Colonic mucosa (tissue), 4 donors: Measurements from ENCODE around the gene NEIL1. TPM values are rescaled to one million over a fixed set of nuclear protein-coding genes. Genes with fewer than 3 reads are reported as not detected.
"Not testable (repeated sequence)": the region's sequence is repeated elsewhere in the genome, so short reads cannot be mapped to it uniquely, and the experiment has no call there.

Source experiments
- DNase-seq: peaks from one replicate; pipeline ENCODE4 v3.0.0-alpha.2; 2020
- H3K27ac ChIP-seq: fragments of 200-600 bp; one replicate; pipeline ENCODE4 v1.8.0; 2021
- H3K27me3 ChIP-seq: fragments of 200-600 bp; one replicate; pipeline ENCODE4 v1.8.0; 2021
- H3K36me3 ChIP-seq: fragments of 200-600 bp; one replicate; pipeline ENCODE4 v1.8.0; 2021
- H3K4me1 ChIP-seq: fragments of 200-600 bp; one replicate; pipeline ENCODE4 v1.8.0; 2021; ENCODE audit warnings: mild to moderate bottlenecking
- H3K4me3 ChIP-seq: fragments of 200-600 bp; one replicate; pipeline ENCODE4 v1.8.0; 2021
- H3K9ac ChIP-seq, 2 donors: one replicate each; pipeline ENCODE4 v1.7.0; 2013; ENCODE audit warnings: control low read depth in 2 of 2, low read depth in 2 of 2, low read length in 2 of 2
- H3K9me3 ChIP-seq: fragments of 200-600 bp; one replicate; pipeline ENCODE4 v1.8.0; 2021
- CTCF ChIP-seq: fragments of 200-600 bp; IDR thresholded peaks from one replicate; pipeline ENCODE4 v1.8.0; 2022; ENCODE audit warnings: antibody characterized with exemption, mild to moderate bottlenecking
- intact Hi-C: fragments of 100-400 bp; cut with DNase I; formaldehyde crosslinking; loops from one replicate; pipeline ENCODE4 v1.14.1; 2022
- total RNA-seq, 2 donors: library from RNA; stranded (reverse); fragmentation: NEBNext Ultra II Directional in 1 of 2; extraction: Animal tissue kit (Norgen Biotek cat#: 25700) in 1 of 2; gene quantifications; one replicate each; pipeline ENCODE4 v1.2.1, GENCODE V29; 2021
- donor health status: healthy.
- donor health status: DM: no; HTN: no; CAD: no.
- donor health status: DM: no; HTN: no; CAD: no.

The NEIL1 gene
- total RNA-seq, 2 donors from 2014 or later, result 34.1 to 39.6 TPM

GRCh38 chr15:75314552-75315290 lies 32.1 kb upstream of the NEIL1 start:
- TF ChIP-seq CTCF, result no peak
- Histone ChIP-seq H3K9me3 (no peaks in the 10 kb centered on the region), H3K4me1 (no peaks in the 10 kb centered on the region), H3K27ac (no peak overlapping the region), H3K27me3 (no peaks in the 10 kb centered on the region), H3K4me3 (no peak overlapping the region), H3K36me3 (no peaks in the 10 kb centered on the region), H3K9ac (no peak overlapping the region)
- no peak for DNase-seq
- intact Hi-C loops, result no loop called here

GRCh38 chr15:75319231-75319897 lies 27.5 kb upstream of the NEIL1 start:
- H3K9ac ChIP-seq, H3K27me3 ChIP-seq, H3K9me3 ChIP-seq, DNase-seq, H3K27ac ChIP-seq, H3K36me3 ChIP-seq, H3K4me1 ChIP-seq, H3K4me3 ChIP-seq, intact Hi-C loops: not testable (repeated sequence)

GRCh38 chr15:75321711-75322110 lies 25.1 kb upstream of the NEIL1 start:
- Histone ChIP-seq H3K9ac (no peak overlapping the region), H3K4me1 (no peaks in the 10 kb centered on the region), H3K27me3 (no peaks in the 10 kb centered on the region), H3K27ac (no peak overlapping the region), H3K9me3 (no peaks in the 10 kb centered on the region), H3K4me3 (no peak overlapping the region), H3K36me3 (no peaks in the 10 kb centered on the region)
- intact Hi-C loops, result no loop called here
- DNase-seq, result no peak
- no peak for TF ChIP-seq CTCF

DNA sequence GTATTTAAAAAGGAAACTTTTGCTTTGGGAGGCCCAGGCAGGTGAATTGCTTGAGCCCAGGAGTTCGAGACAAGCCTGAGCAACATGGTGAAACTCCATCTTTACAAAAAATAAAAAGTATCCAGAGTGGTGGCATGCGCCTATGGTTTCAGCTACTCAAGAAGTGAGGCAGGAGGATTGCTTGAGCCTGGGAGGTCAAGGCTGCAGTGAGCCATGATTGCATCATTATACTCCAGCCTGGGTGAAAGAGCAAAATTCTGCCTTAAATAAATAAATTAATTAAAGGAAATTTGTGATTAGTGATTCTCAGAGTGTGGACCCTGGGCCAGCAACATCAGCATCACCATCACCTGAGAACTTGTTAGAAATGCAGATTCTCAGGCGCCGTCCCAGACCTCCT lies 20.9 kb upstream of the NEIL1 start:
- no peaks in the 10 kb centered on the region for H3K4me1 ChIP-seq
- DNase-seq, result no peak
- no peak for TF ChIP-seq CTCF
- no peaks in the 10 kb centered on the region for H3K9me3 ChIP-seq
- intact Hi-C loops, result no loop called here
- no peak overlapping the region for H3K27ac ChIP-seq
- H3K27me3 ChIP-seq, result no peaks in the 10 kb centered on the region
- no peaks in the 10 kb centered on the region for H3K36me3 ChIP-seq
- no peak overlapping the region for H3K9ac ChIP-seq
- no peak overlapping the region for H3K4me3 ChIP-seq

GRCh38 chr15:75327005-75327404 lies 19.8 kb upstream of the NEIL1 start:
- no peak for DNase-seq
- H3K27me3 ChIP-seq, result no peaks in the 10 kb centered on the region
- H3K9me3 ChIP-seq, result no peaks in the 10 kb centered on the region
- TF ChIP-seq CTCF, result no peak
- intact Hi-C loops, result no loop called here
- H3K36me3 ChIP-seq, result no peaks in the 10 kb centered on the region
- no peak overlapping the region for H3K9ac ChIP-seq
- H3K27ac ChIP-seq, result no peak overlapping the region
- no peaks in the 10 kb centered on the region for H3K4me1 ChIP-seq
- no peak overlapping the region for H3K4me3 ChIP-seq

DNA sequence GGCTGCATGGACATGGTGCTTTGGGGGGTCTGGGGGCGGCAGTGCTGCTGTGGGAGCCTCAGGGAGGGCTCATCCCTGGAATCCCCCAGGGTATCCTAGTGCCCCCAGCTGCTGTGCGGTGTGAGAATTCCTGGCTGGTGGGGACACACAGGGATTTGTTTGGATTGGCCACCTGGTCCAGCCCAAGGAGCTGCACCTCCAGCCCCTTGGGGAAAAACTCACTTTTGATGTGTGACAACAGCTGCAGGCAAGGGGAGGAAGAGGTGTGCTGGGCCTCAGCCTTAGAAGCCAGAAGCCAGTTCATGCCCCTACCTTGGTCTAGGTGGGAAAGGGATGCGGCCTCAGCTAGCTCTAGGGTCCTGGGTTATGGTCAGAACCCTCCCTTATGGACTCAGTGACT lies 19.3 kb upstream of the NEIL1 start:
- H3K4me1 ChIP-seq, result no peaks in the 10 kb centered on the region
- no peak overlapping the region for H3K27ac ChIP-seq
- no peak for TF ChIP-seq CTCF
- no peaks in the 10 kb centered on the region for H3K27me3 ChIP-seq
- H3K36me3 ChIP-seq, result no peaks in the 10 kb centered on the region
- H3K9me3 ChIP-seq, result no peaks in the 10 kb centered on the region
- DNase-seq, result no peak
- no peak overlapping the region for H3K9ac ChIP-seq
- intact Hi-C loops, result no loop called here
- no peak overlapping the region for H3K4me3 ChIP-seq
